PC-3 (cell line): Measurements from ENCODE around the gene BAHD1. TPM values are rescaled to one million over a fixed set of nuclear protein-coding genes. Genes with fewer than 3 reads are reported as not detected.

Experiments
- ATAC-seq: fragments of 200-7000 bp; cut with Tn5 transposase; 2 replicates; pipeline ENCODE4 v1.9.1; 2020; ENCODE audit warnings: mild to moderate bottlenecking, moderate library complexity
- BruUV-seq: library from RNA; stranded (reverse); fragments of 400-500 nt; replicated peaks from 2 replicates; lab custom pipeline; 2021; lab: Mats Ljungman, UMichigan
- CTCF ChIA-PET: fragments of 300-600 bp; sonication (Branson Sonifier 250); formaldehyde crosslinking; loops from one replicate; lab custom pipeline; 2022; ENCODE audit warnings: antibody characterized with exemption; lab: Charles Lee
- POLR2A ChIA-PET: fragments of 300-600 bp; sonication (Branson Sonifier 250); formaldehyde crosslinking; loops from one replicate; lab custom pipeline; 2022; ENCODE audit warnings: antibody characterized with exemption; ENCODE audit not compliant: unreplicated experiment; lab: Charles Lee
- DNase-seq: peaks from one replicate; pipeline ENCODE4 v3.0.0-alpha.2; 2015
- H2AFZ ChIP-seq: fragments of 300-600 bp; sonication (generic); 2 replicates; pipeline ENCODE4 v1.6.0; 2016; ENCODE audit warnings: antibody characterized with exemption, low read length
- H3F3A ChIP-seq: fragments of 300-600 bp; sonication (generic); one replicate; pipeline ENCODE4 v1.6.0; 2017; ENCODE audit warnings: antibody characterized with exemption, low read length, control low read depth, mild to moderate bottlenecking; ENCODE audit not compliant: unreplicated experiment
- H3K27ac ChIP-seq: fragments of 300-600 bp; sonication (generic); 2 replicates; pipeline ENCODE4 v1.5.1; 2016; ENCODE audit warnings: mild to moderate bottlenecking, low read length
- H3K27me3 ChIP-seq: fragments of 300-600 bp; sonication (generic); 2 replicates; pipeline ENCODE4 v1.6.1; 2016; ENCODE audit warnings: low read length, mixed read lengths
- H3K36me3 ChIP-seq: fragments of 300-600 bp; sonication (generic); 2 replicates; pipeline ENCODE4 v1.6.1; 2016; ENCODE audit warnings: low read depth, mixed run types, low read length, mixed read lengths
- H3K4me1 ChIP-seq: fragments of 300-600 bp; sonication (generic); 2 replicates; pipeline ENCODE4 v1.5.1; 2016; ENCODE audit warnings: low read length; ENCODE audit not compliant: insufficient read depth
- H3K4me2 ChIP-seq: fragments of 300-600 bp; sonication (generic); 2 replicates; pipeline ENCODE4 v1.6.0; 2016; ENCODE audit warnings: low read length
- H3K4me3 ChIP-seq: fragments of 300-600 bp; sonication (generic); 2 replicates; pipeline ENCODE4 v1.5.1; 2016; ENCODE audit warnings: mild to moderate bottlenecking, low read length, mixed read lengths
- H3K79me2 ChIP-seq: fragments of 300-600 bp; sonication (generic); 2 replicates; pipeline ENCODE4 v1.6.1; 2017; ENCODE audit warnings: low read length, mixed read lengths
- H3K9ac ChIP-seq: fragments of 300-600 bp; sonication (generic); 2 replicates; pipeline ENCODE4 v1.6.0; 2016; ENCODE audit warnings: mild to moderate bottlenecking, low read length
- H3K9me2 ChIP-seq: fragments of 300-600 bp; sonication (generic); replicated peaks from 2 replicates; pipeline ENCODE4 v1.6.1; 2016; ENCODE audit warnings: mixed run types, low read length, mixed read lengths
- H3K9me3 ChIP-seq: fragments of 300-600 bp; sonication (generic); 2 replicates; pipeline ENCODE4 v1.6.1; 2016; ENCODE audit warnings: low read length, mixed read lengths
- H4K20me1 ChIP-seq: fragments of 300-600 bp; sonication (generic); 2 replicates; pipeline ENCODE4 v1.6.1; 2016; ENCODE audit warnings: low read length, mixed read lengths
- CTCF ChIP-seq: fragments of 300-600 bp; sonication (generic); conservative IDR thresholded peaks from 2 replicates; pipeline ENCODE4 v1.5.1; 2017; ENCODE audit warnings: antibody characterized with exemption, low read depth, mild to moderate bottlenecking, low read length
- EZH2 ChIP-seq: fragments of 300-600 bp; sonication (generic); IDR thresholded peaks from one replicate; pipeline ENCODE4 v1.6.1; 2017; ENCODE audit warnings: antibody characterized with exemption, mild to moderate bottlenecking, low read length; ENCODE audit not compliant: unreplicated experiment
- EZH2phosphoT487 ChIP-seq: fragments of 300-600 bp; sonication (generic); IDR thresholded peaks from 2 replicates; pipeline ENCODE4 v1.6.1; 2018; ENCODE audit warnings: mild to moderate bottlenecking, antibody characterized with exemption, low read length, borderline replicate concordance
- intact Hi-C: fragments of 100-400 bp; cut with micrococcal nuclease; formaldehyde crosslinking; loops from 2 replicates; pipeline ENCODE4 v1.9.0; 2023
- total RNA-seq: library from RNA; depleted of rRNA; stranded (reverse); fragments of >200 nt; gene quantifications from 2 replicates; pipeline ENCODE4 v1.2.3, GENCODE V29; 2014

BAHD1 gene
- total RNA-seq, 1 experiment from 2014 or later = 18.8 TPM

- H3K4me2 ChIP-seq = peak overlapping the region; percentile 63
- POLR2A ChIA-PET = interaction anchor here (0.5 kb wide), 1 partner anchor 108 kb away, joined by 13 read pairs; no protein-coding TSS in a partner anchor
- peak overlapping the region; percentile 4; the same call in 1 of the 2 replicates for H2AFZ ChIP-seq
- peaks cover 39% of the 10 kb centered on the region for H3K4me1 ChIP-seq
- intact Hi-C loops = loop anchor here (2.0 to 10.0 kb wide), 2 partner anchors 60 to 156 kb away; partner anchors contain the start of genes BAHD1 and CCDC9B
- peak overlapping the region; percentile 19; the same call in 1 of the 2 replicates for H3K4me3 ChIP-seq
- CTCF ChIA-PET = interaction anchor here (0.6 to 1.0 kb wide), 2 partner anchors 9 to 222 kb away, joined by 3 to 4 read pairs; no protein-coding TSS in a partner anchor
- no peaks in the 10 kb centered on the region for H3K36me3 ChIP-seq
- TF ChIP-seq EZH2 (no peak), EZH2phosphoT487 (no peak), CTCF (no peak)
- ATAC-seq (peak; percentile 79), DNase-seq (peak; percentile 75)
- H3K9me2 ChIP-seq = no peaks in the 10 kb centered on the region
- H3K9me3 ChIP-seq = no peaks in the 10 kb centered on the region
- peaks cover 7% of the 10 kb centered on the region for H3F3A ChIP-seq
- H3K79me2 ChIP-seq = no peaks in the 10 kb centered on the region
- no TSS peak for BruUV-seq
- H3K27me3 ChIP-seq = no peaks in the 10 kb centered on the region
- H4K20me1 ChIP-seq = no peaks in the 10 kb centered on the region
- peak overlapping the region; percentile 71 for H3K27ac ChIP-seq
- H3K9ac ChIP-seq = no peak overlapping the region
Measured at GRCh38 chr15:40500568-40501330, 60.0 kb downstream of the BAHD1 start.

- Histone ChIP-seq H3K27ac (peak overlapping the region; percentile 71), H3K79me2 (no peaks in the 10 kb centered on the region), H3K4me2 (peak overlapping the region; percentile 63), H3K9ac (no peak overlapping the region), H3K9me3 (no peaks in the 10 kb centered on the region), H3K4me1 (peaks cover 39% of the 10 kb centered on the region), H3K4me3 (peak overlapping the region; percentile 19; the same call in 1 of the 2 replicates), H3K27me3 (no peaks in the 10 kb centered on the region), H2AFZ (0 out of 2 replicates have a peak overlapping the region, but pooled peaks have one; percentile 4), H3K36me3 (no peaks in the 10 kb centered on the region), H3F3A (peaks cover 7% of the 10 kb centered on the region), H4K20me1 (no peaks in the 10 kb centered on the region), H3K9me2 (no peaks in the 10 kb centered on the region)
- ATAC-seq (no peak), DNase-seq (peak; percentile 56)
- POLR2A ChIA-PET = no interaction called here
- intact Hi-C loops = loop anchor here (2.0 to 10.0 kb wide), 2 partner anchors 61 to 157 kb away; partner anchors contain the start of genes BAHD1 and CCDC9B
- TF ChIP-seq EZH2phosphoT487 (no peak), CTCF (no peak), EZH2 (no peak)
- no TSS peak for BruUV-seq
- CTCF ChIA-PET = interaction anchor here (0.6 kb wide), 1 partner anchor 9 kb away, joined by 4 read pairs; no protein-coding TSS in a partner anchor
Measured at GRCh38 chr15:40501487-40501886, 60.7 kb downstream of the BAHD1 start.
